ENCODE results near the gene SLC2A11. TPM values are rescaled to one million over a fixed set of nuclear protein-coding genes. Genes with fewer than 3 reads are reported as not detected.

Gene SLC2A11
- total RNA-seq, 1 donor = 15.1 TPM

DNA sequence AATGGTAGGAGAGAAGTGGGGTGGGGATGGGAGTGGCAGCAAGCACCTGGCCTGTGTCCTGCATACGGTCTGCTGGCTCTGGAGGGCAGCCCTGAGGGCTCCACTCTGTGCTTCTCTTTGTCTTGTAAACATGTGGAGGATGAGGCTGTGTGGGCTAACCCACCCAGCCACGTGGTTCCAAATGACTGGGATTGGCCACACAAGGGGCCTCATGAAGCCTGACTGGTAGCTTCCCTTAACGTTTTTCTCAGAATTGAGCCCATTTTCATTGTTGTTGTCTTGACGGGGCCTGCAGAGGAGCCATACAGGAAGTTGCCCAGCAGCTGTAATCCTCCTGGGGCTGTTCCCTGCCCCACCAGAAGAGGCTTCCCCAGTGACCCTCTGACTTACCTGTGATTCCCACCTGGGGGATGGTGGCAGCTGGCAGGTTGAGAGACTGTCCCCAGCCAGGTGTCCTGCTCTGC, 36.9 kb upstream of the SLC2A11 start:
- DNase-seq (ENCODE audit: low read depth) = no peak
- no peak overlapping the region for H3K4me3 ChIP-seq (ENCODE audit: low read depth, low read length)
- TF ChIP-seq, protein P1, sequence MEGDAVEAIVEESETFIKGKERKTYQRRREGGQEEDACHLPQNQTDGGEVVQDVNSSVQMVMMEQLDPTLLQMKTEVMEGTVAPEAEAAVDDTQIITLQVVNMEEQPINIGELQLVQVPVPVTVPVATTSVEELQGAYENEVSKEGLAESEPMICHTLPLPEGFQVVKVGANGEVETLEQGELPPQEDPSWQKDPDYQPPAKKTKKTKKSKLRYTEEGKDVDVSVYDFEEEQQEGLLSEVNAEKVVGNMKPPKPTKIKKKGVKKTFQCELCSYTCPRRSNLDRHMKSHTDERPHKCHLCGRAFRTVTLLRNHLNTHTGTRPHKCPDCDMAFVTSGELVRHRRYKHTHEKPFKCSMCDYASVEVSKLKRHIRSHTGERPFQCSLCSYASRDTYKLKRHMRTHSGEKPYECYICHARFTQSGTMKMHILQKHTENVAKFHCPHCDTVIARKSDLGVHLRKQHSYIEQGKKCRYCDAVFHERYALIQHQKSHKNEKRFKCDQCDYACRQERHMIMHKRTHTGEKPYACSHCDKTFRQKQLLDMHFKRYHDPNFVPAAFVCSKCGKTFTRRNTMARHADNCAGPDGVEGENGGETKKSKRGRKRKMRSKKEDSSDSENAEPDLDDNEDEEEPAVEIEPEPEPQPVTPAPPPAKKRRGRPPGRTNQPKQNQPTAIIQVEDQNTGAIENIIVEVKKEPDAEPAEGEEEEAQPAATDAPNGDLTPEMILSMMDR (IDR thresholded peaks at IDR 0.05; ENCODE audit: insufficient read depth, low read depth, low read length) = no peak

DNA sequence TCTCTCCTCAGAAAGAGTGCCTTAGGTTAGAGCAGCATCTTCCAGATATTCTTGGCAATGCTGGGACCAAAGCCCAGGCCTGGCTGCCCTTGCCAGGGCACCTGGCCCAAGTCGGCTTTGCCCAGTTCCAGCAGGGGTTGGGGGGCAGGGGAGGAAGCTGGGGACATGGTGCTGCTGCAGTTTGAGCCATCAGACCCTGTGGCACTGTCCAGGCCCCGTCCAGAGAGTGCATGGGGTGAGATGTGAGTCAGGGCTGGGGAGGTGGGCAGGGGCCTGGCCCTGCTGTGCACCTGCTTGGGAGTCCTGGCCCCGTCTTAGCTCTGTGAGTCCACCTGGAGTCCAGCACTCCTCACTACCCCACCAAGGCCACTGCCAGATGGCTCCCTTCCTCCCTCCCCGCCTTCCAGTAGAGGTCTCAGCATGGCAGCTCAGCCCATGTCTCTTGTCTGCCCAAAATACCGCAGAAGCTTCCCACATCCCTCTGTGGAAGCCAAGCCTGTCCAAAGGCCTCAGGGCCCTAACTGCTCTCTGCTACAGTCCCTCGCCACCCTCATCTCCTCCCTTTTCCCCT, 35.5 kb upstream of the SLC2A11 start:
- DNase-seq (ENCODE audit: low read depth) = no peak
- TF ChIP-seq, protein P1 (IDR thresholded peaks at IDR 0.05; ENCODE audit: insufficient read depth, low read depth, low read length) = no peak
- no peak overlapping the region for H3K4me3 ChIP-seq (ENCODE audit: low read depth, low read length)

DNA sequence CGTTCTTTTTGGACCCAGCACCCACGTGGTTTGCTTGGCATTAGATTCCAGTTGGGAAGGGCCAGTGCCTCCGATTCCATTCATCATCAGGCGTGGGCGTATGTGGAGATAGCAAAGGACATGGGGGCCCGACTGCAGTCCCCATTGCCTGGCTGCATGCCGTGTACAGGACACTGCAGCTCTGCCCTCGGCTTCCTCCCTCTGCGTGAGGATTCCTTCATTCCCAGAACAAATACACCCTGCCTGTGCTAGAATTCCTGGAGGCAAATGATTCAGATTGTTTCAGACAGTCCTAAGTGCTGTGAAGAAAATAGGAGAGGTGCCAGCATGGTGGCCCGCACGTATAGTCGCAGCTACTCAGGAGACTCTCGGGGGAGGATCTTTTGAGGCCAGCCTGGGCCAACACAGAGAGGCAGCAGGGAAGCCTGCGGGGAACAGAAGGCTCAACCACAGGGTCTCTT, 34.3 kb upstream of the SLC2A11 start:
- DNase-seq (ENCODE audit: low read depth) = peak; percentile 27
- H3K4me3 ChIP-seq (ENCODE audit: low read depth, low read length) = no peak overlapping the region
- TF ChIP-seq, protein P1 (IDR thresholded peaks at IDR 0.05; ENCODE audit: insufficient read depth, low read depth, low read length) = no peak

DNA sequence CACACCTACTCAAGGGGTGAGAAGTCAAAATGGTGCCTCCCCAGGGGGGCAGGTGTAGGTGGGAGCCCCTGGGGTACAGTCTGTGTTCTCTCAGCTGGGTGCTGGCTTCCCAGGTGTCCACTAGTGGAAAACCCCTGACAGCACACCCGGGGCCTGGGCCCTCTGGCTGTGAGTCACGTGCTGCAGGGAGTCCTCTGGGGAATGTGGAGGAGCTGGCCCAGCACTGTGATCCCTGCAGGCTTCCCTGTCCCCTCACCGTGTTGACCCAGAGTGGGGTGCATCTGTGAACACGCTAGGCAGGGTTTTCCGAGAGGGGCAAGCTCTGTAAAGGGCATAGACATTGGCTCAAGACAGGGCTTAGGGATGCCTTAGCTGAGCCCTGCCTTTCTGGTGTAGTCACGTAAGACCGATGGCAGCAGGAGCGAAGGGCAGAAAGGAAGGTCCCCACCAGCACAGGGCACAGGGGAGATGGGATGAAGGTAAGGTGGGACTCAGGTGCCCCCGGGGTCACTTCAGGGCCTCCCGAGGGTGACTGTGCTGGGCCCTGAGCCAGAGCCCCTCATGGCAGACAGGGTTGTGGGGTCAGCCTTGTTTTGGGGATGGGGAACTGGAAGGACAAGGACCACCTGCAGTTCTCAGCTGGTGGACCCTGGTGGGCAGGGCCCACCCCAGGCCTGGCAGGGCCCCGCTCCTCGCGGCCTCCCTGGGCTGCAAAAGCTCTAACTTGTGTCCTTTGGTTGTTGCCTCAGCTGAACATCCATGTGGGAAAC, 33.0 kb upstream of the SLC2A11 start:
- TF ChIP-seq, protein P1 (IDR thresholded peaks at IDR 0.05; ENCODE audit: insufficient read depth, low read depth, low read length) = no peak
- no peak for DNase-seq (ENCODE audit: low read depth)
- H3K4me3 ChIP-seq (ENCODE audit: low read depth, low read length) = no peak overlapping the region

DNA sequence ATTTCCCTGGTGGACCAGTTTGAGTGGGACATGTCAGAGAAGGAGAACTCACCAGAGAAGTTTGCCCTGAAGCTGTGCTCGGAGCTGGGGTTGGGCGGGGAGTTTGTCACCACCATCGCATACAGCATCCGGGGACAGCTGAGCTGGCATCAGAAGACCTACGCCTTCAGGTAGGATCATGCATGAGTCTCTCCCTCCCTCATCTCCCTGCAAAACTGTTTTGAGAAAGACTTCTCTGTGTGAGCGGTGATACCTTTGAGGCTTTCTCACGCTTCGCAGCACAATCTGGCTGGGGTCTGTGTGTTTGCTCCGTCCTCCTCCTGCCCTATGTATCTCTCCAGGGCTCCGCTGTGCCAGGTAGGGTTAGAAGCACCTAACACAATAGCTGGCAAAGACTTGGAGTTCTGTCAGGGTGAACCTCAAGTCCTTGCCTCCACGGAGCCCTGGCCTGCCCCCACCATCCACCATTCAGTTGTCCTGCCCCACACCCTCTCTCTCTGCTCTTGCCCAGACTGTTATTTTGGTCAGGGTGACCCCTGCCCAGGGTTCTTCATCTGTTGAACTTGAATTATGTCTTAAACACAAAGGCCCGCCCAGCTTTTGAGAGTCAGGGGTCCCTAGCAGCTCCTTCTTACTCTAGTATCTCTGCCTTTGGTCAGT, 32.3 kb upstream of the SLC2A11 start:
- no peak for DNase-seq (ENCODE audit: low read depth)
- TF ChIP-seq, protein P1 (IDR thresholded peaks at IDR 0.05; ENCODE audit: insufficient read depth, low read depth, low read length) = no peak

DNA sequence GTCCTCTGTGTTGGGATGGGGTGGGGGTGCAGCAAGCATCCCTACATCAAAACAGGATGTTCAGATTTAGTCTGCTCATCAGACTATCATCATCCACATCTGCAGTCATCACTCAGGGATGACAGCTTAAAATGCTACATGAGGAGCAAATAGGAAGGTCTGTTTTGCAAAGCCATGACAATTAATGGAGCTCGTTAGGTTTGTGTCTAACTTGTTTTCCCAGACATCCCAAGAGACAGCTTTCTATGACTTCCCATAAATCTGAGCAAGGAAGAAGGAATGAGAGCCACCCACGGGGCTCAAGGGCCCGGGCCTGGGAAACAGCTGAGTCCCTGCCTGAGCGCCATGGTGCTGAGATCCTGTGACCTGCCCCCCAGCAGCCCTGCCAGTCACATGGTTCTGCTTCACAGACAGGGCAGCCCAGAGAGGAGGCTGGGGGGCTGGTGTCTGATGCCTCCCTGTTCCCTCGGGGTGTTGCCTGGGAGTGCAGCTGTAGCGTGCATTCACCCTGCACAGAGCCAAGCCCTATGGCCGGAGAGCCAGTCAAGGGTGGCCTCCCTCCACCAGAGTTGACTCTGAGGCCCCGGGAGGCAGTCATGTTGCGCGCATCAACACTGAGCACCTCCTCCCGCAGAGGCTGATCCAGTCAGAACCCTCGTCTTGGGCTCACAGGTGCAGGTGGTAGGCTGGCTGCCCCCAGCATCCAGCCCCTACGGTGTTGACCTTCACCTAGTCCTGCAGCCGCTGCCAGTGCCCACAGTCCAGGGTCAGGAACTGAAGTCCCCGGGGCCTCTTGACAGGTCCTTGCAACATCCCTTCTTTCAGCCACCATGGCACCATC, 30.9 kb upstream of the SLC2A11 start:
- TF ChIP-seq, protein P1 (IDR thresholded peaks at IDR 0.05; ENCODE audit: insufficient read depth, low read depth, low read length) = no peak
- no peak overlapping the region for H3K4me3 ChIP-seq (ENCODE audit: low read depth, low read length)
- peak; percentile 86 for DNase-seq (ENCODE audit: low read depth)

More for the DNA sequence above, 32.3 kb upstream of the SLC2A11 start:
- H3K4me3 ChIP-seq (ENCODE audit: low read depth, low read length) = no peak overlapping the region
